IMR-90 (cell line): ENCODE measurements around the gene GAS7. TPM values are rescaled to one million over a fixed set of nuclear protein-coding genes. Genes with fewer than 3 reads are reported as not detected.

Experiments
- ATAC-seq: fragments of 200-7000 bp; cut with Tn5 transposase; 2 replicates; pipeline ENCODE4 v1.9.1; 2020; ENCODE audit warnings: low read depth, mild to moderate bottlenecking, moderate library complexity
- BruUV-seq: library from RNA; stranded (reverse); fragments of 400-500 nt; replicated peaks from 2 replicates; lab custom pipeline; 2021; lab: Mats Ljungman, UMichigan
- CTCF ChIA-PET: fragments of 300-600 bp; formaldehyde crosslinking; extraction: SDS; loops from one replicate; lab custom pipeline; 2021; ENCODE audit warnings: antibody characterized with exemption; lab: Yijun Ruan, JAX
- POLR2A ChIA-PET: fragments of 300-600 bp; sonication (Branson Sonifier 250); formaldehyde crosslinking; loops from one replicate; lab custom pipeline; 2022; ENCODE audit warnings: antibody characterized with exemption; ENCODE audit not compliant: unreplicated experiment; lab: Charles Lee
- DNase-seq: peaks from one replicate; pipeline ENCODE4 v3.0.0; 2013
- H2AFZ ChIP-seq: replicated peaks from 2 replicates; pipeline ENCODE3; 2013; ENCODE audit warnings: low read length, mild to moderate bottlenecking; ENCODE audit not compliant: poor library complexity
- H2AK5ac ChIP-seq: 2 replicates; pipeline ENCODE4 v1.6.1; 2013; ENCODE audit warnings: low read depth, low read length, inconsistent platforms
- H2AK9ac ChIP-seq: replicated peaks from 2 replicates; pipeline ENCODE3; 2013; ENCODE audit warnings: mild to moderate bottlenecking, low read depth, low read length, moderate library complexity; ENCODE audit not compliant: poor library complexity
- H2BK120ac ChIP-seq: 2 replicates; pipeline ENCODE4 v1.6.1; 2013; ENCODE audit warnings: low read depth, low read length, inconsistent platforms
- H2BK15ac ChIP-seq: 3 replicates; pipeline ENCODE4 v1.6.1; 2013; ENCODE audit warnings: low read depth, low read length, inconsistent platforms
- H2BK20ac ChIP-seq: 2 replicates; pipeline ENCODE4 v1.6.1; 2013; ENCODE audit warnings: low read depth, mild to moderate bottlenecking, inconsistent platforms, low read length, moderate library complexity
- H2BK5ac ChIP-seq: 2 replicates; pipeline ENCODE4 v1.6.1; 2013; ENCODE audit warnings: mild to moderate bottlenecking, low read depth, low read length, inconsistent platforms; ENCODE audit not compliant: poor library complexity, severe bottlenecking
- H3K14ac ChIP-seq: replicated peaks from 2 replicates; pipeline ENCODE4 v1.6.1; 2013; ENCODE audit warnings: low read depth, low read length, inconsistent platforms
- H3K18ac ChIP-seq: 2 replicates; pipeline ENCODE4 v1.6.1; 2013; ENCODE audit warnings: low read depth, low read length, control low read depth
- H3K23ac ChIP-seq: 2 replicates; pipeline ENCODE4 v1.6.1; 2013; ENCODE audit warnings: low read depth, low read length, inconsistent platforms
- H3K27ac ChIP-seq: 2 replicates; pipeline ENCODE4 v1.5.1; 2013; ENCODE audit warnings: mild to moderate bottlenecking, control low read depth, low read length; ENCODE audit not compliant: insufficient read depth
- H3K27me3 ChIP-seq: 2 replicates; pipeline ENCODE4 v1.6.1; 2013; ENCODE audit warnings: low read length; ENCODE audit not compliant: control insufficient read depth, insufficient read depth
- H3K36me3 ChIP-seq: 2 replicates; pipeline ENCODE4 v1.6.1; 2013; ENCODE audit warnings: low read length, mixed read lengths; ENCODE audit not compliant: control insufficient read depth, insufficient read depth
- H3K4ac ChIP-seq: 2 replicates; pipeline ENCODE4 v1.6.1; 2013; ENCODE audit warnings: low read depth, low read length, inconsistent platforms
- H3K4me1 ChIP-seq: 2 replicates; pipeline ENCODE4 v1.6.1; 2013; ENCODE audit warnings: low read length, mixed read lengths; ENCODE audit not compliant: control insufficient read depth, insufficient read depth
- H3K4me2 ChIP-seq: 2 replicates; pipeline ENCODE4 v1.6.1; 2013; ENCODE audit warnings: low read depth, mild to moderate bottlenecking, control low read depth, low read length, moderate library complexity
- H3K4me3 ChIP-seq: 2 replicates; pipeline ENCODE4 v1.5.1; 2013; ENCODE audit warnings: low read depth, mild to moderate bottlenecking, control low read depth, low read length, moderate library complexity; ENCODE audit not compliant: insufficient read depth
- H3K56ac ChIP-seq: 2 replicates; pipeline ENCODE4 v1.6.1; 2013; ENCODE audit warnings: low read length, inconsistent platforms; ENCODE audit not compliant: insufficient read depth; ENCODE audit errors: extremely low read depth
- H3K79me1 ChIP-seq, 2 experiments: 2 replicates each; pipeline ENCODE4 v1.6.1; 2013; ENCODE audit warnings: low read length in 2 of 2, inconsistent platforms in 1 of 2, low read depth in 1 of 2
- H3K9ac ChIP-seq: 2 replicates; pipeline ENCODE4 v1.6.1; 2013; ENCODE audit warnings: low read depth, low read length, control low read depth
- H3K9me1 ChIP-seq: 2 replicates; pipeline ENCODE4 v1.6.1; 2013; ENCODE audit warnings: low read length, inconsistent platforms; ENCODE audit not compliant: insufficient read depth
- H3K9me3 ChIP-seq: 2 replicates; pipeline ENCODE4 v1.6.1; 2013; ENCODE audit warnings: low read length; ENCODE audit not compliant: control insufficient read depth, insufficient read depth
- H4K20me1 ChIP-seq: 2 replicates; pipeline ENCODE4 v1.6.1; 2013; ENCODE audit warnings: low read length, inconsistent platforms; ENCODE audit not compliant: insufficient read depth
- H4K5ac ChIP-seq: 2 replicates; pipeline ENCODE4 v1.6.1; 2013; ENCODE audit warnings: mild to moderate bottlenecking, low read depth, low read length, control low read depth
- H4K8ac ChIP-seq, 2 experiments: 2 replicates each; pipeline ENCODE4 v1.6.1; 2013; ENCODE audit warnings: low read depth in 2 of 2, low read length in 2 of 2, control low read depth in 1 of 2, inconsistent platforms in 1 of 2
- H4K91ac ChIP-seq: 2 replicates; pipeline ENCODE4 v1.6.1; 2013; ENCODE audit warnings: low read depth, low read length, inconsistent platforms; ENCODE audit not compliant: insufficient read depth
- RFX5 ChIP-seq: IDR thresholded peaks from 2 replicates; pipeline ENCODE4 v1.8.0; 2012; ENCODE audit warnings: low read depth, mild to moderate bottlenecking, low read length, moderate library complexity
- WGBS, 2 experiments: methylation state at CpG; one replicate each; pipeline versions ENCODE4 v1.1.5 to v1.1.7; 2013; ENCODE audit warnings: missing lambda C conversion rate in 2 of 2; ENCODE audit not compliant: insufficient read length in 1 of 2; ENCODE audit errors: extremely low coverage in 2 of 2; 5-methylcytosine and 5-hydroxymethylcytosine counted together
- dilution Hi-C: fragments of 300-500 bp; cut with HindIII; formaldehyde crosslinking; loops from one replicate; pipeline ENCODE4 v1.14.3; 2018; ENCODE audit warnings: low sequenced_read_pairs; ENCODE audit not compliant: unreplicated experiment
- in situ Hi-C: fragments of 300-500 bp; cut with MboI; formaldehyde crosslinking; loops from 3 replicates; pipeline ENCODE4 v1.14.3; 2019; ENCODE audit warnings: low sequenced_read_pairs, inconsistent platforms, mixed read lengths
- intact Hi-C: fragments of 100-400 bp; cut with micrococcal nuclease; formaldehyde crosslinking; loops from 2 replicates; pipeline ENCODE4 v1.10.0; 2022
- polyA plus RNA-seq, 3 experiments: library from polyadenylated mRNA; depleted of rRNA; stranded (reverse); fragments of >200 nt; gene quantifications; 2 replicates each; pipeline ENCODE4 v1.2.3, GENCODE V29; 2012; ENCODE audit warnings: low replicate concordance in 1 of 3
- total RNA-seq: library from RNA; depleted of rRNA; stranded (reverse); fragments of >200 nt; gene quantifications from 2 replicates; pipeline ENCODE4 v1.2.3, GENCODE V29; 2012

Gene GAS7
- total and polyA plus RNA-seq, 2 of the 4 experiments (the other 2 are of a cell fraction), result 4.6 to 5.0 TPM

- peaks cover 4% of the 10 kb centered on the region for H3K27me3 ChIP-seq
- H3K14ac ChIP-seq, result peak overlapping the region; percentile 36; the same call in 1 of the 2 replicates
- H3K4me1 ChIP-seq, result peaks cover 13% of the 10 kb centered on the region
- H2BK15ac ChIP-seq, result no peak overlapping the region
- dilution Hi-C loops (no loop called here), intact Hi-C loops (no loop called here), in situ Hi-C loops (no loop called here)
- peak overlapping the region; percentile 33; the same call in 1 of the 2 replicates for H3K9ac ChIP-seq
- no peak overlapping the region for H3K27ac ChIP-seq
- H3K9me3 ChIP-seq, result peaks cover 6% of the 10 kb centered on the region
- H3K56ac ChIP-seq, result no peak overlapping the region
- H3K4me3 ChIP-seq, result peak overlapping the region; percentile 67
- peaks cover 4% of the 10 kb centered on the region; the same call in 1 of the 2 replicates for H3K9me1 ChIP-seq
- no peak for ATAC-seq
- H2BK5ac ChIP-seq, result no peak overlapping the region
- H3K4me2 ChIP-seq, result peak overlapping the region; percentile 82
- H2BK120ac ChIP-seq, result no peak overlapping the region
- 0% methylated on average over 1 of the region's 11 CpGs; no CpG with 5 or more reads in 1 of the 2 experiments for WGBS, 2 experiments
- no peak for TF ChIP-seq RFX5
- DNase-seq, result no peak
- peak overlapping the region; percentile 88 for H2AFZ ChIP-seq
- no peak overlapping the region for H2AK5ac ChIP-seq
- peaks cover 3% of the 10 kb centered on the region; the same call in 1 of the 2 replicates for H4K20me1 ChIP-seq
- POLR2A ChIA-PET, result no interaction called here
- 0 out of 4 replicates have a peak overlapping the region, but pooled peaks of 1 of the 2 experiments have one; percentile 6 for H4K8ac ChIP-seq
- no TSS peak for BruUV-seq
- no peak overlapping the region for H3K23ac ChIP-seq
- CTCF ChIA-PET, result no interaction called here
- no peak overlapping the region for H2BK20ac ChIP-seq
- no peaks in the 10 kb centered on the region for H3K36me3 ChIP-seq
- no peak overlapping the region for H3K4ac ChIP-seq
- no peak overlapping the region; the same call in 1 of the 2 replicates for H3K18ac ChIP-seq
- no peak overlapping the region for H4K5ac ChIP-seq
- no peak overlapping the region for H4K91ac ChIP-seq
- peaks cover 0 to 10% of the 10 kb centered on the region in 2 experiments; a peak in 2 of 4 replicates for H3K79me1 ChIP-seq
- peak overlapping the region; percentile 73 for H2AK9ac ChIP-seq
Observed at GRCh38 chr17:10197362-10197720, 1.1 kb downstream of the GAS7 start.
